IMR-90 (cell line): Measurements from ENCODE around the gene KLHL2. TPM values are rescaled to one million over a fixed set of nuclear protein-coding genes. Genes with fewer than 3 reads are reported as not detected.

Source experiments
- ATAC-seq: fragments of 200-7000 bp; cut with Tn5 transposase; 2 replicates; pipeline ENCODE4 v1.9.1; 2020; ENCODE audit warnings: low read depth, mild to moderate bottlenecking, moderate library complexity
- BruUV-seq: library from RNA; stranded (reverse); fragments of 400-500 nt; replicated peaks from 2 replicates; lab custom pipeline; 2021; lab: Mats Ljungman, UMichigan
- CTCF ChIA-PET: fragments of 300-600 bp; formaldehyde crosslinking; extraction: SDS; loops from one replicate; lab custom pipeline; 2021; ENCODE audit warnings: antibody characterized with exemption; lab: Yijun Ruan, JAX
- POLR2A ChIA-PET: fragments of 300-600 bp; sonication (Branson Sonifier 250); formaldehyde crosslinking; loops from one replicate; lab custom pipeline; 2022; ENCODE audit warnings: antibody characterized with exemption; ENCODE audit not compliant: unreplicated experiment; lab: Charles Lee
- DNase-seq: peaks from one replicate; pipeline ENCODE4 v3.0.0; 2013
- H2AFZ ChIP-seq: replicated peaks from 2 replicates; pipeline ENCODE3; 2013; ENCODE audit warnings: low read length, mild to moderate bottlenecking; ENCODE audit not compliant: poor library complexity
- H2AK5ac ChIP-seq: 2 replicates; pipeline ENCODE4 v1.6.1; 2013; ENCODE audit warnings: low read depth, low read length, inconsistent platforms
- H2AK9ac ChIP-seq: replicated peaks from 2 replicates; pipeline ENCODE3; 2013; ENCODE audit warnings: mild to moderate bottlenecking, low read depth, low read length, moderate library complexity; ENCODE audit not compliant: poor library complexity
- H2BK120ac ChIP-seq: 2 replicates; pipeline ENCODE4 v1.6.1; 2013; ENCODE audit warnings: low read depth, low read length, inconsistent platforms
- H2BK15ac ChIP-seq: 3 replicates; pipeline ENCODE4 v1.6.1; 2013; ENCODE audit warnings: low read depth, low read length, inconsistent platforms
- H2BK20ac ChIP-seq: 2 replicates; pipeline ENCODE4 v1.6.1; 2013; ENCODE audit warnings: low read depth, mild to moderate bottlenecking, inconsistent platforms, low read length, moderate library complexity
- H2BK5ac ChIP-seq: 2 replicates; pipeline ENCODE4 v1.6.1; 2013; ENCODE audit warnings: mild to moderate bottlenecking, low read depth, low read length, inconsistent platforms; ENCODE audit not compliant: poor library complexity, severe bottlenecking
- H3K14ac ChIP-seq: replicated peaks from 2 replicates; pipeline ENCODE4 v1.6.1; 2013; ENCODE audit warnings: low read depth, low read length, inconsistent platforms
- H3K18ac ChIP-seq: 2 replicates; pipeline ENCODE4 v1.6.1; 2013; ENCODE audit warnings: low read depth, low read length, control low read depth
- H3K23ac ChIP-seq: 2 replicates; pipeline ENCODE4 v1.6.1; 2013; ENCODE audit warnings: low read depth, low read length, inconsistent platforms
- H3K27ac ChIP-seq: 2 replicates; pipeline ENCODE4 v1.5.1; 2013; ENCODE audit warnings: mild to moderate bottlenecking, control low read depth, low read length; ENCODE audit not compliant: insufficient read depth
- H3K27me3 ChIP-seq: 2 replicates; pipeline ENCODE4 v1.6.1; 2013; ENCODE audit warnings: low read length; ENCODE audit not compliant: control insufficient read depth, insufficient read depth
- H3K36me3 ChIP-seq: 2 replicates; pipeline ENCODE4 v1.6.1; 2013; ENCODE audit warnings: low read length, mixed read lengths; ENCODE audit not compliant: control insufficient read depth, insufficient read depth
- H3K4ac ChIP-seq: 2 replicates; pipeline ENCODE4 v1.6.1; 2013; ENCODE audit warnings: low read depth, low read length, inconsistent platforms
- H3K4me1 ChIP-seq: 2 replicates; pipeline ENCODE4 v1.6.1; 2013; ENCODE audit warnings: low read length, mixed read lengths; ENCODE audit not compliant: control insufficient read depth, insufficient read depth
- H3K4me2 ChIP-seq: 2 replicates; pipeline ENCODE4 v1.6.1; 2013; ENCODE audit warnings: low read depth, mild to moderate bottlenecking, control low read depth, low read length, moderate library complexity
- H3K4me3 ChIP-seq: 2 replicates; pipeline ENCODE4 v1.5.1; 2013; ENCODE audit warnings: low read depth, mild to moderate bottlenecking, control low read depth, low read length, moderate library complexity; ENCODE audit not compliant: insufficient read depth
- H3K56ac ChIP-seq: 2 replicates; pipeline ENCODE4 v1.6.1; 2013; ENCODE audit warnings: low read length, inconsistent platforms; ENCODE audit not compliant: insufficient read depth; ENCODE audit errors: extremely low read depth
- H3K79me1 ChIP-seq, 2 experiments: 2 replicates each; pipeline ENCODE4 v1.6.1; 2013; ENCODE audit warnings: low read length in 2 of 2, inconsistent platforms in 1 of 2, low read depth in 1 of 2
- H3K9ac ChIP-seq: 2 replicates; pipeline ENCODE4 v1.6.1; 2013; ENCODE audit warnings: low read depth, low read length, control low read depth
- H3K9me1 ChIP-seq: 2 replicates; pipeline ENCODE4 v1.6.1; 2013; ENCODE audit warnings: low read length, inconsistent platforms; ENCODE audit not compliant: insufficient read depth
- H3K9me3 ChIP-seq: 2 replicates; pipeline ENCODE4 v1.6.1; 2013; ENCODE audit warnings: low read length; ENCODE audit not compliant: control insufficient read depth, insufficient read depth
- H4K20me1 ChIP-seq: 2 replicates; pipeline ENCODE4 v1.6.1; 2013; ENCODE audit warnings: low read length, inconsistent platforms; ENCODE audit not compliant: insufficient read depth
- H4K5ac ChIP-seq: 2 replicates; pipeline ENCODE4 v1.6.1; 2013; ENCODE audit warnings: mild to moderate bottlenecking, low read depth, low read length, control low read depth
- H4K8ac ChIP-seq, 2 experiments: 2 replicates each; pipeline ENCODE4 v1.6.1; 2013; ENCODE audit warnings: low read depth in 2 of 2, low read length in 2 of 2, control low read depth in 1 of 2, inconsistent platforms in 1 of 2
- H4K91ac ChIP-seq: 2 replicates; pipeline ENCODE4 v1.6.1; 2013; ENCODE audit warnings: low read depth, low read length, inconsistent platforms; ENCODE audit not compliant: insufficient read depth
- BHLHE40 ChIP-seq: fragments of 150-350 bp; IDR thresholded peaks from 2 replicates; pipeline ENCODE4 v1.6.1; 2016; ENCODE audit warnings: mild to moderate bottlenecking, low read depth, low read length
- CEBPB ChIP-seq: IDR thresholded peaks from 2 replicates; pipeline ENCODE4 v1.6.1; 2012; ENCODE audit warnings: low read depth, low read length, improper control_type of control experiment
- CHD1 ChIP-seq: IDR thresholded peaks from 2 replicates; pipeline ENCODE4 v1.6.1; 2012; ENCODE audit warnings: low read depth, low read length, improper control_type of control experiment
- CTCF ChIP-seq: conservative IDR thresholded peaks from 2 replicates; pipeline ENCODE4 v1.5.1; 2012; ENCODE audit warnings: mild to moderate bottlenecking, low read depth, low read length, improper control_type of control experiment
- FOS ChIP-seq: fragments of 150-350 bp; IDR thresholded peaks from 2 replicates; pipeline ENCODE4 v1.6.1; 2016; ENCODE audit warnings: low read depth, low read length
- MAFK ChIP-seq: IDR thresholded peaks from 2 replicates; pipeline ENCODE4 v1.6.1; 2012; ENCODE audit warnings: low read depth, low read length, improper control_type of control experiment
- MAZ ChIP-seq: IDR thresholded peaks from 2 replicates; pipeline ENCODE4 v1.6.1; 2012; ENCODE audit warnings: low read depth, mild to moderate bottlenecking, low read length, improper control_type of control experiment, moderate library complexity, borderline replicate concordance
- MXI1 ChIP-seq: IDR thresholded peaks from 2 replicates; pipeline ENCODE4 v1.6.1; 2012; ENCODE audit warnings: low read depth, mild to moderate bottlenecking, low read length, moderate library complexity, borderline replicate concordance
- NFE2L2 ChIP-seq: fragments of 150-350 bp; IDR thresholded peaks from 2 replicates; pipeline ENCODE4 v1.6.1; 2016; ENCODE audit warnings: low read depth, mild to moderate bottlenecking, low read length
- POLR2A ChIP-seq: IDR thresholded peaks from 2 replicates; pipeline ENCODE4 v1.6.1; 2012; ENCODE audit warnings: mild to moderate bottlenecking, low read depth, low read length
- RAD21 ChIP-seq: IDR thresholded peaks from 2 replicates; pipeline ENCODE4 v1.6.1; 2012; ENCODE audit warnings: low read length, improper control_type of control experiment
- RCOR1 ChIP-seq: IDR thresholded peaks from 2 replicates; pipeline ENCODE4 v1.6.1; 2012; ENCODE audit warnings: mild to moderate bottlenecking, low read length, improper control_type of control experiment; ENCODE audit not compliant: insufficient replicate concordance
- RFX5 ChIP-seq: IDR thresholded peaks from 2 replicates; pipeline ENCODE4 v1.8.0; 2012; ENCODE audit warnings: low read depth, mild to moderate bottlenecking, low read length, moderate library complexity
- SMC3 ChIP-seq: fragments of 150-350 bp; IDR thresholded peaks from 2 replicates; pipeline ENCODE4 v1.6.1; 2016; ENCODE audit warnings: low read depth, mild to moderate bottlenecking, antibody characterized with exemption, low read length, moderate library complexity
- WGBS, 2 experiments: methylation state at CpG; one replicate each; pipeline versions ENCODE4 v1.1.5 to v1.1.7; 2013; ENCODE audit warnings: missing lambda C conversion rate in 2 of 2; ENCODE audit not compliant: insufficient read length in 1 of 2; ENCODE audit errors: extremely low coverage in 2 of 2; 5-methylcytosine and 5-hydroxymethylcytosine counted together
- dilution Hi-C: fragments of 300-500 bp; cut with HindIII; formaldehyde crosslinking; loops from one replicate; pipeline ENCODE4 v1.14.3; 2018; ENCODE audit warnings: low sequenced_read_pairs; ENCODE audit not compliant: unreplicated experiment
- in situ Hi-C: fragments of 300-500 bp; cut with MboI; formaldehyde crosslinking; loops from 3 replicates; pipeline ENCODE4 v1.14.3; 2019; ENCODE audit warnings: low sequenced_read_pairs, inconsistent platforms, mixed read lengths
- intact Hi-C: fragments of 100-400 bp; cut with micrococcal nuclease; formaldehyde crosslinking; loops from 2 replicates; pipeline ENCODE4 v1.10.0; 2022
- polyA plus RNA-seq, 3 experiments: library from polyadenylated mRNA; depleted of rRNA; stranded (reverse); fragments of >200 nt; gene quantifications; 2 replicates each; pipeline ENCODE4 v1.2.3, GENCODE V29; 2012; ENCODE audit warnings: low replicate concordance in 1 of 3
- total RNA-seq: library from RNA; depleted of rRNA; stranded (reverse); fragments of >200 nt; gene quantifications from 2 replicates; pipeline ENCODE4 v1.2.3, GENCODE V29; 2012
- TF ChIP-seq, protein P1 (sequence below): fragments of 150-350 bp; IDR thresholded peaks from 2 replicates; pipeline ENCODE4 v1.6.1; 2016; ENCODE audit warnings: low read depth, mild to moderate bottlenecking, low read length, moderate library complexity, borderline replicate concordance
- TF ChIP-seq, protein P2 (sequence below): fragments of 150-350 bp; IDR thresholded peaks from 2 replicates; pipeline ENCODE4 v1.6.1; 2017; ENCODE audit warnings: mild to moderate bottlenecking, antibody characterized with exemption, low read length, low read depth

KLHL2 gene
- total and polyA plus RNA-seq, 2 of the 4 experiments (the other 2 are of a cell fraction): 11.0 to 12.4 TPM

- no TSS peak for BruUV-seq
- Histone ChIP-seq H3K4ac (no peak overlapping the region), H3K36me3 (no peaks in the 10 kb centered on the region), H4K5ac (no peak overlapping the region), H4K91ac (no peak overlapping the region), H3K56ac (no peak overlapping the region), H2BK5ac (no peak overlapping the region), H3K4me1 (no peaks in the 10 kb centered on the region), H2BK120ac (no peak overlapping the region), H3K9me1 (no peaks in the 10 kb centered on the region), H3K4me2 (no peak overlapping the region), H2BK20ac (no peak overlapping the region), H3K9ac (no peak overlapping the region), H4K8ac (no peak overlapping the region), H3K4me3 (no peak overlapping the region), H2BK15ac (no peak overlapping the region), H4K20me1 (no peaks in the 10 kb centered on the region), H3K23ac (no peak overlapping the region), H2AK9ac (no peak overlapping the region), H3K27ac (no peak overlapping the region), H2AK5ac (no peak overlapping the region), H3K27me3 (no peaks in the 10 kb centered on the region), H3K18ac (no peak overlapping the region), H3K14ac (no peak overlapping the region), H2AFZ (no peak overlapping the region), H3K79me1 (no peaks in the 10 kb centered on the region), H3K9me3 (no peaks in the 10 kb centered on the region)
- ChIA-PET POLR2A (no interaction called here), CTCF (no interaction called here)
- DNase-seq (no peak), ATAC-seq (no peak)
- no CpG with 5 or more reads among the region's 2 CpGs for WGBS, 2 experiments
- dilution Hi-C loops: no loop called here
- TF ChIP-seq POLR2A (no peak), CHD1 (no peak), NFE2L2 (no peak), SMC3 (no peak), BHLHE40 (no peak), RCOR1 (no peak), MXI1 (no peak), MAFK (no peak), MAZ (no peak), RFX5 (no peak), CTCF (no peak), CEBPB (no peak), RAD21 (no peak), FOS (no peak)
- TF ChIP-seq, protein P1, sequence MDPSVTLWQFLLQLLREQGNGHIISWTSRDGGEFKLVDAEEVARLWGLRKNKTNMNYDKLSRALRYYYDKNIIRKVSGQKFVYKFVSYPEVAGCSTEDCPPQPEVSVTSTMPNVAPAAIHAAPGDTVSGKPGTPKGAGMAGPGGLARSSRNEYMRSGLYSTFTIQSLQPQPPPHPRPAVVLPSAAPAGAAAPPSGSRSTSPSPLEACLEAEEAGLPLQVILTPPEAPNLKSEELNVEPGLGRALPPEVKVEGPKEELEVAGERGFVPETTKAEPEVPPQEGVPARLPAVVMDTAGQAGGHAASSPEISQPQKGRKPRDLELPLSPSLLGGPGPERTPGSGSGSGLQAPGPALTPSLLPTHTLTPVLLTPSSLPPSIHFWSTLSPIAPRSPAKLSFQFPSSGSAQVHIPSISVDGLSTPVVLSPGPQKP: no peak
- TF ChIP-seq, protein P2, sequence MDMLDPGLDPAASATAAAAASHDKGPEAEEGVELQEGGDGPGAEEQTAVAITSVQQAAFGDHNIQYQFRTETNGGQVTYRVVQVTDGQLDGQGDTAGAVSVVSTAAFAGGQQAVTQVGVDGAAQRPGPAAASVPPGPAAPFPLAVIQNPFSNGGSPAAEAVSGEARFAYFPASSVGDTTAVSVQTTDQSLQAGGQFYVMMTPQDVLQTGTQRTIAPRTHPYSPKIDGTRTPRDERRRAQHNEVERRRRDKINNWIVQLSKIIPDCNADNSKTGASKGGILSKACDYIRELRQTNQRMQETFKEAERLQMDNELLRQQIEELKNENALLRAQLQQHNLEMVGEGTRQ: no peak
- in situ Hi-C loops: no loop called here
- intact Hi-C loops: no loop called here
Observed at GRCh38 chr4:165170819-165171218, 36.5 kb upstream of the KLHL2 start.
